PFSK-1 (cell line): Measurements from ENCODE around the gene POU3F3.

Experiments
- FOXP2 ChIP-seq: optimal IDR thresholded peaks from 2 replicates; pipeline ENCODE3; 2011; ENCODE audit warnings: borderline replicate concordance, control low read depth, inconsistent platforms; ENCODE audit not compliant: insufficient read depth; ENCODE audit errors: extremely low read length, extremely low read depth
- POLR2AphosphoS5 ChIP-seq: IDR thresholded peaks from 2 replicates; pipeline ENCODE4 v1.6.1; 2012; ENCODE audit warnings: low read depth, mild to moderate bottlenecking, control low read depth, low read length, moderate library complexity
- SIN3A ChIP-seq: IDR thresholded peaks from 2 replicates; pipeline ENCODE4 v1.6.1; 2012; ENCODE audit warnings: mild to moderate bottlenecking, low read length, moderate library complexity, borderline replicate concordance; ENCODE audit not compliant: insufficient read depth
- TAF1 ChIP-seq: IDR thresholded peaks from 2 replicates; pipeline ENCODE4 v1.6.1; 2012; ENCODE audit warnings: low read length, control low read depth, borderline replicate concordance; ENCODE audit not compliant: insufficient read depth
- TF ChIP-seq, protein P1 (sequence below), 2 experiments: IDR thresholded peaks; 2 replicates each; pipeline versions ENCODE4 v1.6.1 to v1.8.0; 2011 to 2012; ENCODE audit warnings: low read depth in 2 of 2, low read length in 2 of 2, control low read depth in 1 of 2, inconsistent platforms in 1 of 2, mild to moderate bottlenecking in 1 of 2, moderate library complexity in 1 of 2; ENCODE audit not compliant: insufficient read depth in 1 of 2

Gene POU3F3

DNA sequence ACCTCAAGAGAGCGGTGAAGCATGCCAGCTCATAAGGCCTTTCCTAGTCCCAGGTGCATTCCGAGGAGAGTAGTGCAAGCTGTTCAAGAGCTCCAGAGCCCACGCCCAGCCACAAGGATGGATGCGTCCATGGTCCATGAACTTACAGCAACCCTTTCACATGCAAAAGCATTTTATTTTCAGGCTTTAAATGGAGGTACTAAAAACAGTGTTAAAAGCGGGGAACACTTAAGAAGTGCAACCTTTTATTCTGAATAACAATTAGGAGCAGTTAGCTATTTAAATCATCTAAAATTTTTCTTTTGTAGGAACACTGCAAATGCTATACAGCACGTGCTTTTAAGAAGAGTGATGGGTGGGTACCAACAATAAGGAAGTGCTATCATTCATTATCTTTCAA, 33.8 kb downstream of the POU3F3 start:
- TF ChIP-seq SIN3A (no peak), POLR2AphosphoS5 (no peak), TAF1 (no peak), FOXP2 (no peak)
- TF ChIP-seq, protein P1, sequence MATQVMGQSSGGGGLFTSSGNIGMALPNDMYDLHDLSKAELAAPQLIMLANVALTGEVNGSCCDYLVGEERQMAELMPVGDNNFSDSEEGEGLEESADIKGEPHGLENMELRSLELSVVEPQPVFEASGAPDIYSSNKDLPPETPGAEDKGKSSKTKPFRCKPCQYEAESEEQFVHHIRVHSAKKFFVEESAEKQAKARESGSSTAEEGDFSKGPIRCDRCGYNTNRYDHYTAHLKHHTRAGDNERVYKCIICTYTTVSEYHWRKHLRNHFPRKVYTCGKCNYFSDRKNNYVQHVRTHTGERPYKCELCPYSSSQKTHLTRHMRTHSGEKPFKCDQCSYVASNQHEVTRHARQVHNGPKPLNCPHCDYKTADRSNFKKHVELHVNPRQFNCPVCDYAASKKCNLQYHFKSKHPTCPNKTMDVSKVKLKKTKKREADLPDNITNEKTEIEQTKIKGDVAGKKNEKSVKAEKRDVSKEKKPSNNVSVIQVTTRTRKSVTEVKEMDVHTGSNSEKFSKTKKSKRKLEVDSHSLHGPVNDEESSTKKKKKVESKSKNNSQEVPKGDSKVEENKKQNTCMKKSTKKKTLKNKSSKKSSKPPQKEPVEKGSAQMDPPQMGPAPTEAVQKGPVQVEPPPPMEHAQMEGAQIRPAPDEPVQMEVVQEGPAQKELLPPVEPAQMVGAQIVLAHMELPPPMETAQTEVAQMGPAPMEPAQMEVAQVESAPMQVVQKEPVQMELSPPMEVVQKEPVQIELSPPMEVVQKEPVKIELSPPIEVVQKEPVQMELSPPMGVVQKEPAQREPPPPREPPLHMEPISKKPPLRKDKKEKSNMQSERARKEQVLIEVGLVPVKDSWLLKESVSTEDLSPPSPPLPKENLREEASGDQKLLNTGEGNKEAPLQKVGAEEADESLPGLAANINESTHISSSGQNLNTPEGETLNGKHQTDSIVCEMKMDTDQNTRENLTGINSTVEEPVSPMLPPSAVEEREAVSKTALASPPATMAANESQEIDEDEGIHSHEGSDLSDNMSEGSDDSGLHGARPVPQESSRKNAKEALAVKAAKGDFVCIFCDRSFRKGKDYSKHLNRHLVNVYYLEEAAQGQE (IDR thresholded peaks at IDR 0.05; ENCODE audit: insufficient read depth in 1 of 2, low read depth in 2 of 2, low read length in 2 of 2): no peak

DNA sequence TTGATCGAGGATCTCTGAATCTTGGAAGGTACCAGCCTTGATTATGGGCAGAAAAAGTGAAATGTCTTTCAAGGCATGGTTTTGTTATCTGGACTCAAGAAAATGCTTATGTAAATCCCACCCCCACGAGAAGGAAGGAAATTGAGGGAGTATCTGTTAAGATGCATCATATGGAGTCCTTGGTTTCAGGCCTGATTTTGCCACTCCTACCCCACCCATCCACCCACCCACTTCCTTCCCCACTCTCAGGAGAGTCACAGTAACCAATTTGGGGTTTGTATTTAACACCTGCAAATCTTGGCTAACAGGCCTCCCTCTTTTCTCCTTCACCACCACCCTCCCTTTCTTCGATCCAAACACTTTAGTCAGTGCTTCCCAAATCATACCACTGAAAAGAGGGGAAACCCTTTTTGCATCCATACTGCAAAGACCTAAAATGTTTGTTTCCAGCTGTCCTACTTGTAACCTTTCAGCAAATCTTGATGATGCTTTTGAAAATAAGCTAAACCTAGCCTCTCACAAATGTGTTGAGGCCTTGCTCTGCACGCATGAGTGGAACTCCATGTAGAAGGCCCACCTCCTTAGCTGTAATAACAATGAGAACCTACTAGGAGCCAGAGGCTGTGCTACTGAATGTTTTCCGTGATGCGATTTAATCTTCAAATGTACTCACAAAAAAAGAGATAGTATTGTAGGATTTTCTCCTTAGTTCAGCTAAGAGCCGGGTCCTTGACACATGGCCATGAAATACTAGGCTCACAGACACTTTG, 34.8 kb downstream of the POU3F3 start:
- TF ChIP-seq, protein P1 (IDR thresholded peaks at IDR 0.05; ENCODE audit: insufficient read depth in 1 of 2, low read depth in 2 of 2, low read length in 2 of 2): no peak
- TF ChIP-seq POLR2AphosphoS5 (no peak), TAF1 (no peak), SIN3A (no peak), FOXP2 (no peak)

DNA sequence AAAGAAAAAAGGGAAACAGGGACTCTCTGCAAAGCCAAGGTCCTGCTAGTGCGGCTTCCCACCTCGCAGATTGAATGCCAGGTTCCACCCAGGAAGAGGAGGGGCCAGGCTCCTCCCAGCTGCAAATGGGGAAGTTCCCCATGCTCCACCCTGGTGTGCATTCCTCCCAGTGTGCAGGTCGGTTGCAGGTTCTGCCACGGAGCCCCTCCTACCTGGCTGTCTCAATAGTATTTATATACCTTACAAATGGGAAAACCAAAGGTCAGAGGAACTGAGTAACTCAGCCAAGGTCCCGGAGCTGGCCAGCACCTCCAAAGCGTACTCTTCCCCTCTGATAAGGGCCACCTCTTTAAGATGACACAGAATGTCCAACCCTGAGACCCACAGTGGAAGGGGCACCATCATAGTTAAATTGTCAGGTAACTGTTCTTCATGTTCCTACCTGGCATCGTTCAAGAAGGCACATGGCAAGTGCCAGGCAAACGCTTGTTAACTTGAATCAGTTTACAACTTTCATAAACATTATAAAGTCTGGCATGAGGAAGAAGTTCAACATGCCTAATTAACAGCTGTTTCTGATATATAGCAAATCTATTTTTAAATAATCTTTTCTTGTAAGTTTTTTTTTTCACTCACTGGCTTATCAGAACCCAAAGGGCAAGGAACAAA, 35.5 kb downstream of the POU3F3 start:
- TF ChIP-seq, protein P1 (IDR thresholded peaks at IDR 0.05; ENCODE audit: insufficient read depth in 1 of 2, low read depth in 2 of 2, low read length in 2 of 2): no peak
- no peak for TF ChIP-seq TAF1
- no peak for TF ChIP-seq SIN3A

DNA sequence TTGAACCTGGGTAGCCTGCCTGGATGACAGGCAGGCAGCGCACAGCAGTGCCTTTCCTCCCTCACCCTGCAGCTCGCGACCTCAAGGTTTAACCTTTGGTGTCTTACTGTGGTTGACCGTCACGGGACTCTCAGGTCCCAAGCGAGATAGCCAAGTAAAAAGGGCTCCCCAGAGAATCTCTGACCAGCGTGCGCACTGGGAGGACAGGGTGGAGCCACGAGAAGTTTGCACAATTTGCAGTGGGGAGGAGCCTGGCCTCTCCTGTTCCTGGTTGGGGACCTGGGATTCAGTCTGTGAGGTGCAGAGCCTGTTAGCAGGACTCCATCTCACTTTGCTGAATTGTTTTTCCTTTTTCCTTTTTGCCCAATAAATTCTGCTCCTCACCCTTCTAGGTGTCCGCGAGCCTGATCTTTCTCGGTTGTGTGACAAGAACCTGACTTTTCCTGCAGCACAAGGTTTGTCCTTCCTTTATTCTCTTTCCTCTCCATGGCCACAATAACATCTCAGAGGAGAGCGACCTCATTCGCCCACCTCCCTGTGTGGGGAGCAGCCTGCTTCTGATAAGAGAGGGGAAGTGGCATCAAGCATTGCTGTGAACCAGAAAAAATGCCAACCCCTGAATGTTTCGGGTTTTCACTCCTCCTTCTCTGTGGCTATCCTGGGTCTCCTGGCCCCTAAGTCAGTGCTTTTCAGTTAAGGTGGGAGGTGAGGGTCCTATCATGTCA, 36.2 kb downstream of the POU3F3 start:
- TF ChIP-seq POLR2AphosphoS5 (no peak), TAF1 (no peak), SIN3A (no peak), FOXP2 (no peak)
- TF ChIP-seq, protein P1 (IDR thresholded peaks at IDR 0.05; ENCODE audit: insufficient read depth in 1 of 2, low read depth in 2 of 2, low read length in 2 of 2): no peak
